ENCODE results near the gene TP53AIP1. TPM values are rescaled to one million over a fixed set of nuclear protein-coding genes. Genes with fewer than 3 reads are reported as not detected.

The TP53AIP1 gene
- total RNA-seq, 3 donors from 2014 or later (not counting 1 experiment from before 2014, with no cell fraction given), result not detected

DNA sequence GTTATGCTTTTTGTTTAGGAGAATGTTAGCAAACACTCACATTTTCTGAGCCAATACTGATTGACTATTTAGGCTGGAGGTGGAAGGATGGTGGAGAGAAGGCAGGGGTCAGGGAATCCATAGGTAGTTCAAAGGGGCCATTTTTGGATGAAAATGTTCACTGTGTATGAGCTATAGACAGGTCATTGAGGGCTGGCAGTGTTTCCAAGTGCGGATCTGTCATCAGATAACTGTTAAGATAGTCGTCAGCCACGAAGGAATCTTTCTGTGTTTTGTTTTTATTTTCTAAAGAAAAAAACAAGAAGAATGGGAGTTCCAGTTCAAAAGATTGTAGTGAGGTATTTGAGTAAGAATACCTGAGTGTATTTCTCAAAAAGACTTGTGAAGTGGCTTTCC lies 48.4 kb downstream of the TP53AIP1 start:
- DNase-seq (no peak), ATAC-seq (no peak)
- Histone ChIP-seq H3K4me1 (ENCODE audit: control insufficient read depth, insufficient read depth, low read length) (peaks cover 29% of the 10 kb centered on the region), H3K9me3 (ENCODE audit: control insufficient read depth, insufficient read depth, low read length) (no peaks in the 10 kb centered on the region), H3K27ac (ENCODE audit: low read length) (no peak overlapping the region), H3K36me3 (ENCODE audit: control insufficient read depth, insufficient read depth, low read length) (no peaks in the 10 kb centered on the region), H3K27me3 (ENCODE audit: control insufficient read depth, insufficient read depth, low read length) (peaks cover 29% of the 10 kb centered on the region), H3K4me3 (ENCODE audit: low read length) (no peak overlapping the region)
- H3K4me3 Mint-ChIP-seq, result no peak overlapping the region
- TF ChIP-seq, protein P1, sequence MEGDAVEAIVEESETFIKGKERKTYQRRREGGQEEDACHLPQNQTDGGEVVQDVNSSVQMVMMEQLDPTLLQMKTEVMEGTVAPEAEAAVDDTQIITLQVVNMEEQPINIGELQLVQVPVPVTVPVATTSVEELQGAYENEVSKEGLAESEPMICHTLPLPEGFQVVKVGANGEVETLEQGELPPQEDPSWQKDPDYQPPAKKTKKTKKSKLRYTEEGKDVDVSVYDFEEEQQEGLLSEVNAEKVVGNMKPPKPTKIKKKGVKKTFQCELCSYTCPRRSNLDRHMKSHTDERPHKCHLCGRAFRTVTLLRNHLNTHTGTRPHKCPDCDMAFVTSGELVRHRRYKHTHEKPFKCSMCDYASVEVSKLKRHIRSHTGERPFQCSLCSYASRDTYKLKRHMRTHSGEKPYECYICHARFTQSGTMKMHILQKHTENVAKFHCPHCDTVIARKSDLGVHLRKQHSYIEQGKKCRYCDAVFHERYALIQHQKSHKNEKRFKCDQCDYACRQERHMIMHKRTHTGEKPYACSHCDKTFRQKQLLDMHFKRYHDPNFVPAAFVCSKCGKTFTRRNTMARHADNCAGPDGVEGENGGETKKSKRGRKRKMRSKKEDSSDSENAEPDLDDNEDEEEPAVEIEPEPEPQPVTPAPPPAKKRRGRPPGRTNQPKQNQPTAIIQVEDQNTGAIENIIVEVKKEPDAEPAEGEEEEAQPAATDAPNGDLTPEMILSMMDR (IDR thresholded peaks at IDR 0.05), result no peak
- WGBS (ENCODE audit: insufficient coverage), result 84% methylated on average over 3 of the region's 3 CpGs
- no peaks in the 10 kb centered on the region for H3K36me3 Mint-ChIP-seq
- intact Hi-C loops (cut with micrococcal nuclease), result no loop called here
- no peaks in the 10 kb centered on the region for H3K9me3 Mint-ChIP-seq
- peaks cover 63 to 65% of the 10 kb centered on the region in 2 donors for H3K27me3 Mint-ChIP-seq (ENCODE audit: low read depth in 2 of 2)
- no peak overlapping the region for H3K27ac Mint-ChIP-seq
- peaks cover 6 to 17% of the 10 kb centered on the region in 2 donors for H3K4me1 Mint-ChIP-seq

DNA sequence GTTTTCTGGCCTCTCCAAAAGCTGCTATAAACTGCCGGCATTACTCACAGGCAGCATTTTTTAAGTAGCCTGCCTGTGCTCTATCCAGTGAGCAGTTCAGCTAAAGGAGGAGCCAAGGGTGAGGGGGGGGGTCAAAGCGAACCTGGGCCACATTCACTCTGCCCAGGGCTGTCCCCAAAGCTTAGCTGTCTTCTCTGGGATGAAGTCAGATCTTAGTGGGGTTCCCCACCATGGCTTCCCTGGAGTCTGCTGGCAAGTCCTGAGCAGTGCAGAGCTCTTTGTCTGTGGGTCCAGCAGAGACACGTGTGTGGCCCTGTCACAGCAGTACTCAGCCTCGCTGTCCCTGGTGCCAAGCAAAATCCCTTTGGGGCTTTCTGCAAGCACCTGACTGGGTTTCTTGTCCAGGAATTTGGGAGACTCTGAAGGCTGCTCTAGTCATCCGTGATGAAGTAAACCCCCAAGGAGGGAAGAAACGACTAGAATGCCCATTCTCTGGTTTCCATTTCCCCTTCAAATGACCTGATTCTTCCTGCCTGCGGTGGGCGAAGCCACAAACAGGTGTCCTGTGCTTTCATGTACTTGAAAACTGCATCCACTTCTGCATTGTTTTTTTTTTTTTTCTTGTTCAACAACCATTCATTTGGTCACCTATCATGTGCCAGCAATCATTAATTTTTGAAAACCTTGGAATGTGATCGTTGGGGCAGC lies 48.9 kb downstream of the TP53AIP1 start:
- Histone ChIP-seq H3K9me3 (ENCODE audit: control insufficient read depth, insufficient read depth, low read length) (no peaks in the 10 kb centered on the region), H3K4me3 (ENCODE audit: low read length) (no peak overlapping the region), H3K27ac (ENCODE audit: low read length) (no peak overlapping the region), H3K36me3 (ENCODE audit: control insufficient read depth, insufficient read depth, low read length) (no peaks in the 10 kb centered on the region), H3K27me3 (ENCODE audit: control insufficient read depth, insufficient read depth, low read length) (peaks cover 33% of the 10 kb centered on the region), H3K4me1 (ENCODE audit: control insufficient read depth, insufficient read depth, low read length) (peaks cover 29% of the 10 kb centered on the region)
- ATAC-seq (no peak), DNase-seq (no peak)
- WGBS (ENCODE audit: insufficient coverage), result 37% methylated on average over 9 of the region's 9 CpGs
- TF ChIP-seq, protein P1 (IDR thresholded peaks at IDR 0.05), result no peak
- Mint-ChIP-seq H3K36me3 (no peaks in the 10 kb centered on the region), H3K9me3 (no peaks in the 10 kb centered on the region), H3K4me1 (peaks cover 6 to 17% of the 10 kb centered on the region in 2 donors), H3K4me3 (no peak overlapping the region), H3K27ac (no peak overlapping the region), H3K27me3 (ENCODE audit: low read depth in 2 of 2) (peaks cover 60 to 65% of the 10 kb centered on the region in 2 donors)
- intact Hi-C loops (cut with micrococcal nuclease), result no loop called here

DNA sequence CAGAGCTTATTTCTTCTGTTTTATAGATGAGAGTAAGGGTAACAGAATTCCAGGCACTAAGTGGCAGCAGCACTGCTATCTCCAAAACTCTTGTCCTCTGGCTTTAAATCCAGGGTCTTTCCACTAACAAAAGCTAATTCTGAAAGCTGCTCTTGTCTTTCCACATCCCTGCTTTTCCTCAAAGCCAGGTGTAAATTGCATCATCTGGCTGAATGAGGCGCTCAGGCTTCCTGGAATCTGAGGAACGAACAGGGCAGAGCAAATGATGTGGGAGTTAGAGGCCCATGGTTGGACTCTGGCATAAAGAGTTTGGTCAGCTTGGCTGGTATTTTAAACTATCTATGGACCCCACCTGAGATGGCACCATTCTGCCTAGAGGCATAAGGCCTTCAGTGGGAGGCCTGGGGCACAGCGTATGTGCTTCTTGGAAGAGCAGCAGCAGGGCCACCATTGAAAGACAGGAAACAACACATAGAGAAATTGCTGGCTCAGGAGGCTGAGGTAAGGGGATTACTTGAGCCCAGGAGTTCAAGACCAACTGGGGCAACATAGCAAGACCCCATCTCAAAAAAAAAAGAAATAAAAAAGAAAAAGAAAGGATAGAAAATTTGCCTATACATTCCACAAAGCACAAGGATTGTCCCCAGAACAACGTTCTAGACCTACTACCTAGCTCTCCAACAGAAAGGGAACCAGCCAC lies 49.7 kb downstream of the TP53AIP1 start:
- intact Hi-C loops (cut with micrococcal nuclease), result no loop called here
- Mint-ChIP-seq H3K36me3 (no peaks in the 10 kb centered on the region), H3K9me3 (no peaks in the 10 kb centered on the region), H3K4me3 (no peak overlapping the region), H3K4me1 (peaks cover 6 to 17% of the 10 kb centered on the region in 2 donors), H3K27me3 (ENCODE audit: low read depth in 2 of 2) (peaks cover 59 to 65% of the 10 kb centered on the region in 2 donors), H3K27ac (no peak overlapping the region)
- Histone ChIP-seq H3K36me3 (ENCODE audit: control insufficient read depth, insufficient read depth, low read length) (no peaks in the 10 kb centered on the region), H3K27ac (ENCODE audit: low read length) (no peak overlapping the region), H3K27me3 (ENCODE audit: control insufficient read depth, insufficient read depth, low read length) (peaks cover 40% of the 10 kb centered on the region), H3K9me3 (ENCODE audit: control insufficient read depth, insufficient read depth, low read length) (no peaks in the 10 kb centered on the region), H3K4me1 (ENCODE audit: control insufficient read depth, insufficient read depth, low read length) (peaks cover 29% of the 10 kb centered on the region), H3K4me3 (ENCODE audit: low read length) (no peak overlapping the region)
- ATAC-seq (no peak), DNase-seq (no peak)
- TF ChIP-seq, protein P1 (IDR thresholded peaks at IDR 0.05), result no peak
- WGBS (ENCODE audit: insufficient coverage), result 87% methylated on average over 4 of the region's 4 CpGs
